SK-N-MC (cell line): Measurements from ENCODE around the gene TTLL10.

Source experiments
- EZH2 ChIP-seq: fragments of 200-600 bp; sonication (generic); IDR thresholded peaks from one replicate; pipeline ENCODE4 v1.6.1; 2017; ENCODE audit warnings: antibody characterized with exemption
- POLR2AphosphoS5 ChIP-seq: IDR thresholded peaks from 2 replicates; pipeline ENCODE4 v1.6.1; 2012; ENCODE audit warnings: mild to moderate bottlenecking, low read depth, low read length, borderline replicate concordance

GRCh38 chr1:1229770-1230169, 56.1 kb downstream of the TTLL10 start:
- TF ChIP-seq EZH2 (no peak), POLR2AphosphoS5 (no peak)
